Measurements from ENCODE around the gene CDH4.
"Not testable (repeated sequence)": the region's sequence is repeated elsewhere in the genome, so short reads cannot be mapped to it uniquely, and the experiment has no call there.

The CDH4 gene

DNA sequence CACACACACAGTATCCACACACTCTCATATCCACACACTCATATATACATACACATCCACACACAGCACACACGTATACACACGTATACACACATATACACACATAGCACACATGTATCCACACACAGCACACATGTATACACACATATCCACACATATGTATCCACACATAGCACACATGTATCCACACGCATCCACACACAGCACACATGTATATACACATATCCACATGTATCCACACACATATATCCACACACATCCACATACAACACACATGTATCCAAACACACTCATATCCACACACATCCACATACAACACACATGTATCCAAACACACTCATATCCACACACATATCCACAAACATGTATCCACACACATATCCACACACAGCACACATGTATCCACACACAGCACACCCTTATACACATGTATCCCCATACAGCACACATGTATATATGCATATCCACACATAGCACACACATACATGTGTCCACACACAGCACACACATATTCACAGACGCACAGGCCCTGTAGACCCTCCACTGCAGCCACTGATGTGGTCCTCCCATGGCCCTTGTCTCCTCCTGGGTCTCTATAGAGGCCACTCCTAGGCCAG, 172.1 kb downstream of the CDH4 start:
- no peak for DNase-seq
- no peak for TF ChIP-seq POLR2A (IDR thresholded peaks at IDR 0.05; ENCODE audit: low read length)
- TF ChIP-seq GATA1 (IDR thresholded peaks at IDR 0.05; ENCODE audit: low read depth, low read length) = no peak

DNA sequence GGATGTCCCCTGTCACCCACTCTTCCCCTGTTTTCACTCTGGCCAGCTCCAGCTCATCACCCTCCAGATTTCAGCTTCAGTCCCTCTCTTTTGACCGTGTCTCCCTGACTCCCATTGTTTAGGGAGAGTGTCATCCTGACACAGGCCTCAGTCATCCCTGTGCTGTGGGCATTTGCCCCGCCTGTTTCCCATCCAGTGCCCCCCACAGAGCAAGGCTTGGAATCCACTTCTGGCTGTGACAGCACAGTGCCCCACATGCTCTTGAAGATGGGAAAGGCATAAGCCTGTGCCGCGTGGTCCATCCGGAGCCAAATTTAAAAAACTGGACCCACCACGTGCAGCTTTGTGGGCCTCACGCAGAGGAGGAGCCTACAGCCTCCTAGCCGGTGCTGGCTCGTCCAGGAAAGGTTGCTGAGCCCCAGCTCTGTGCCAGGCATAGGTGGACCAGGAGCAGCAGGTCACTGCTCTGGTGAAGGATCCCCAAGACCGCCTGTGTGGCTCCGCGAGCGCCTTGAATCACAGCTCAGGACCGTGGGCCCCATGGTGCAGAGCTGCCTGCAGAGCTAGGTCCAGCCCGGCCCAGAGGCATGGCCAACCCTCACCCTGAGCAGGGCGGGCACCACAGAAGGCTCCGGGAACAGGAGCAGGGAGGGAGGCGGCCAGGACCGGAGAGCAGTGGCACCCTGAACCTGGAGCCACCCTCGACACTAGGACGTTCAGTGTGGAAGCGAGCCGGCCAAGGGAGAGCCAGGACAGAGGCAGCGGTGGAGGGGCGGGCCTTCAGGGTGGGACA, 172.8 kb downstream of the CDH4 start:
- TF ChIP-seq GATA1 (IDR thresholded peaks at IDR 0.05; ENCODE audit: low read depth, low read length) = no peak
- no peak for TF ChIP-seq POLR2A (IDR thresholded peaks at IDR 0.05; ENCODE audit: low read length)
- no peak for DNase-seq

DNA sequence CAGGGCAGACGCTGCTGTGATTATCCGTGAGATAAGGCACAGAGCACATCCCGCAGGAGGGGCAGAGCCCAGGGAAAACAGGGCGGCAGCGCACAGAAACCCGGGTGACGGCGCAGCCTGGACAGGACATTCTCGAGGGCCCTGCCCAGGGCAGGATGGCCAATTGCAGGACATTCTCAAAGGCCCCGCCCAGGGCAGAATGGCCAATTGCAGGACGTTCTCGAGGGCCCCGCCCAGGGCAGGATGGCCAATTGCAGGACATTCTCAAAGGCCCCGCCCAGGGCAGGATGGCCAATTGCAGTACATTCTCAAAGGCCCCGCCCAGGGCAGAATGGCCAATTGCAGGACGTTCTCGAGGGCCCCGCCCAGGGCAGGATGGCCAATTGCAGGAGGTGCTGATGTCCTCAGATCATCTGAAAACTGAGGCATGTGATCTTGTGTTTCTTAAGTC, 173.5 kb downstream of the CDH4 start:
- DNase-seq = not testable (repeated sequence)

DNA sequence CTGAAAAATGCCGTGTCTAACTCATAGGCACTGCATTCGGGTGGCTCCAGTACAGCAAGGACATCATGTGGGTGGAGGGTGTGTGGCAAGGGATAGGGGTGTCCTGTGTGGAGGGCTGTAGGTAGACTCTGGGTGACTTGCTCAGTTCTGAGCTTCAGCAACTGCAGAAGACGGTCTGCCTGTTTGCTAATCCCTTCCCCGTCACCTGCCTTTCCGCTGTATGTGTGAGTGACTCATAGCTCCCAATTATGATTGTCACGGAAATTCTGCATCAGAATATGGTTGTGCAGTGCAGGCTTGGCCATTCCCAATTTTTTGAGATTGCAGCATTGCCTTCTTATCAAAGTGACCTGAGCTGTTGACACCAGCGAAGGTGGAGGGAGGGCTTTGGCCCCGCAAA, 174.3 kb downstream of the CDH4 start:
- DNase-seq = no peak
- TF ChIP-seq GATA1 (IDR thresholded peaks at IDR 0.05; ENCODE audit: low read depth, low read length) (no peak), POLR2A (IDR thresholded peaks at IDR 0.05; ENCODE audit: low read length) (no peak)

DNA sequence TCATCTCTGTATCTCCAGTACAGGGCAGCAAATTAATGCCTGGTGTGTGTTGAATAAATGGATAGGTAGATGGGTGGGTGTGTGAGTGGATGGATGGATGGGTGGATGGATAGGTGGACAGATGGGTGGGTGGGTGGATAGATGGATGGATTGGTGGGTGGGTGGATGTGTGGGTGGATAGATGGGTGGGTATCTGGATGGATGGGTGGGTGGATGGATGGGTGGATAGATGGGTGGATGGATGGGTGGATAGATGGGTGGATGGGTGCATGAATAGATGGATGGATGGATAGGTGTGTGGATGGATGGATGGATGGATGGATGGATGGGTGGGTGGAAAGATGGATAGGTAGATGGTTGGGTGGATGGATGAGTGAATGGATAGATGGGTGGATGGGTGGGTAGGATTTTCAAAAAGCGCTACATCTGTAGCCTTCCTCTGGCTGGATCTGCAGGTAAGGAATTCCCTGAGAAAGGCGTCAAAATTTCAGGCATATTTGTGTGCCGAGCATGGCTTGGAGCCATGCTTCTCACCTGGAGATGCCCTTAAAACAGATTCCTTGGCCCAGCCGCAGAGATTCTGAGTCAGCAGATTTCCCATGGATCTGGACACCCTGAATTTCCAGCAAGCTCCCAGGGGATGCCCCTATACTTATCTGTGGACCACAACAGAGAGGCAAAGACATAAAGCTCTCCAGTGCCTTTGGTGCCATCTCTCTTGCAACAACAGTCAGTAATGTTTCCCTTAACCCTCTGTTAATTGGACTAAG, 177.6 kb downstream of the CDH4 start:
- TF ChIP-seq GATA1 (IDR thresholded peaks at IDR 0.05; ENCODE audit: low read depth, low read length) (no peak), POLR2A (IDR thresholded peaks at IDR 0.05; ENCODE audit: low read length) (no peak)
- DNase-seq = no peak

DNA sequence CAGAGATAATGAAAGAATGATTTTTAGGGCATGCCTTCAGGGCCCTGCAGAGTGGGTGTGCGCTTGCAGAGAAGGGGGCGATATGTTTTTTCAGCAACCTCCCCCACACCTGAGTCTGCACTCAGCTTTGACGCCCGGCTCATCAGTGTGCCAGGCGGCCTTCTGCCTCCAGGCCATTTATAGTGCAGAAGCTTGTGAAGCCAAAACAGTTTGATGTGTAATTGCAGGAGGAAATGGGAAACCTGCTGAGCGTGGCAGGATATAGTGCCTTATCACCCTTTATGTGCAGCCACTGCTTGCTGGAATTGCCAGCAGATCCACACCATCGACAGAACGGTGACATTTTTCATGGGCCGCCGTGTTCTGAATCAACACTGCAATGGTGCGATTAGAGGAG, 178.2 kb downstream of the CDH4 start:
- DNase-seq = no peak
- no peak for TF ChIP-seq POLR2A (IDR thresholded peaks at IDR 0.05; ENCODE audit: low read length)
- TF ChIP-seq GATA1 (IDR thresholded peaks at IDR 0.05; ENCODE audit: low read depth, low read length) = no peak

DNA sequence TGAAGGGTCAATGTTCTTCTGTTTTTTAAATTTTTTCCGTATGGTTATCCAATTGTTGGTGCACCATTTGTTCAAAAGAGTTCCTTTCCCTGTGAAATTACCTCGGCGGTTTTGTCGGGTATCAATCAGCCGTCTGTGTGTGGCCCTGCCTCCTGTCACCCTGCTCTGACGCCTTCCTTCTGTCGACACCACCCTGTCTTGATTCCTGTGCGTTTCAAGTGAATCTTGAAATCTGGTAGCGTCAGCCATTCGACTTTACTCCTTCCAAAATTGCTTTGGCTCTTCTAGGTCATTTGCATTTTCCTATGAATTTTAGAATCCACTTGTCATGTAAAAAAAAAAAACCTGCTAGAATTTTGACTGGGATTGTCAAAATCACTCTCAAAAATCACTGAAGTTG, 181.1 kb downstream of the CDH4 start:
- no peak for DNase-seq
- TF ChIP-seq GATA1 (IDR thresholded peaks at IDR 0.05; ENCODE audit: low read depth, low read length) = no peak

DNA sequence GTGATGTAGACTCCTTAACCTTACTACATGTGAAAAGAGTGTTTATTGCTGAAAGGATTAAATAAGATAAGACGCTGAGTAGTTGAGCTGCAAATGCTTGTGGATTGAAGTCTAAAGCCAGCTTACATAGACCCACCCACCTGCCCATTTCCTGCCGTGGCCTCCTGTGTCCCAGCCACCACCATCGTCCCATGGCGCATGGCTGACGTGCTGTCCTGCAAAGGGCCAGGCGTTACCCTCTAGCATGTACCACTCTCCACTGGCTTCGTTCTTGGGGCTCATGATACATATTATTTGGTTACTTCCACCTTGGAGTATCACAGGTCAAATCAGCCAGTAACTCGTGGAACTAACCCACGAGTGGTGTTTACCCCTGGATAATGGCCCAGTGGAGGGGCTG, 181.8 kb downstream of the CDH4 start:
- no peak for DNase-seq
- TF ChIP-seq POLR2A (IDR thresholded peaks at IDR 0.05; ENCODE audit: low read length) (no peak), GATA1 (IDR thresholded peaks at IDR 0.05; ENCODE audit: low read depth, low read length) (no peak)

DNA sequence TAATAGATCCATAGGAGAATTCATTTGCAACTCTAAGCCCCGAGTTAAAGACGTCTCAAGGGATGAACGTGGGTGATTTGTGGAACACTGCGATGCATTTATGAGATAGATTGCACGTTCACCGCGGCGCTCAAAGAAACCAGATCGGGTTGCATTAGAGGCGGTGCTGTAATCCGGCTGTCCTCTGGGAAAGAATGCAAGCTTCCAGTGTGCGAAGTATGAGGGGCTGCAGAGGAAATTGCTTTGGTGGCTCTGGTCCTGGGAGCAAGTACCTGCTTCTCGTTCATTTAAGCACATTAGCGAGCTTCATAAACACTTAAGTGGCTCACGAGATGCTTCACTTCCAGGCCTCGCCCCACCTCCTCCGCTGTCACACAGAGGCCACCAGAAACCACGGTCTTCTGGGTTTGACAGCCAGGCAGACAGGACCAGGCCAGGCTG, 182.3 kb downstream of the CDH4 start:
- TF ChIP-seq GATA1 (IDR thresholded peaks at IDR 0.05; ENCODE audit: low read depth, low read length) (no peak), POLR2A (IDR thresholded peaks at IDR 0.05; ENCODE audit: low read length) (no peak)
- no peak for DNase-seq

DNA sequence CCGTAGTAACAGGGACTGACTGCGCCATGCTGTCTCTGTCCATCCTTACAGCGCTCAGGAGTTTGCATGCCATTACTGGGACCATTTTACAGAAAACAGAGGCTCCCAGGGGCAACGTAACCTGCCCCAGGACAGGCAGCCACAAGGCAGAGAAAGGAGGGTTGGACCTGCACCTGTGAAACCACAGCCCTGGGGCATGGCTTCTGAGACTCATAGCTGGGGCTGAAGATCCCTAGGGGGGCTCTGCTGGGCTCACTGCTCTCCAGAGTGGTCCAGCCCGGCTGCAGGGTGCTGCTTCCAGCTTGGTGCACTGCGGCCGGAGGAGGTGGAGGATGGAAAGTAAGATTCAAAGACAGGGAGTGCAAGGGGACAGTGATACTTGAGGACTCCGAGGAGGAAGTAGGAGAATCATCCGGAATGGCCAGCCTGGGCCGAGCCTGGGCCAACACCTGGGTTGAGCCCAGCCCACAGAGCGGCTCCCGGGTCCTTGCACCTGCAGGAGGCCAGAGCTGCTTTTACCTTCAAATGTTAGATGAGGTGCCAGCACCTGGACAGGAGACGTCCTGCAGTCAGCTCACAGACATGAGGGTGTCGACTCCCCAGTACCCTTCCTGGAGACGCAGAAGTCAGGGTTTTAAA, 183.2 kb downstream of the CDH4 start:
- TF ChIP-seq POLR2A (IDR thresholded peaks at IDR 0.05; ENCODE audit: low read length) (no peak), GATA1 (IDR thresholded peaks at IDR 0.05; ENCODE audit: low read depth, low read length) (no peak)
- no peak for DNase-seq

DNA sequence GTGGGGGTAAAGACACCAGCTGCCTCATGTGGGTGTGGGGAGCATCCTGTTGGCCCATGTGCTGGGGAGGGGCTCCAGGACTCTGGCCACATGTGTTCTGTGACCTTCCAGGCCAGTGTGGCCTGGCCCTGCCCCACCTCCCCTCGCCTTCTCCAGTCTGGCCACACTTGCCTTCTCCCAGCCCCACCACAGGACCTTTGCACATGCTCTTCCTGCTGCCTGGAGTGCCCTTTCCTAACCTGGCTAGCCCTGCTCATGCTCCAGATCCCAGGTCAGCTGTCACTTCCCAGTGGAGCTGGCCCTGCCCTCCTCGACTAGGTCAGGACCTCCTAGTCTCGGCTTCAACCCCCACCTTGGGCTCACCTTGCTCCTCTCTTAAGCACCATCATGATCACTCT, 183.8 kb downstream of the CDH4 start:
- TF ChIP-seq GATA1 (IDR thresholded peaks at IDR 0.05; ENCODE audit: low read depth, low read length) = no peak
- TF ChIP-seq POLR2A (IDR thresholded peaks at IDR 0.05; ENCODE audit: low read length) = no peak
- no peak for DNase-seq

DNA sequence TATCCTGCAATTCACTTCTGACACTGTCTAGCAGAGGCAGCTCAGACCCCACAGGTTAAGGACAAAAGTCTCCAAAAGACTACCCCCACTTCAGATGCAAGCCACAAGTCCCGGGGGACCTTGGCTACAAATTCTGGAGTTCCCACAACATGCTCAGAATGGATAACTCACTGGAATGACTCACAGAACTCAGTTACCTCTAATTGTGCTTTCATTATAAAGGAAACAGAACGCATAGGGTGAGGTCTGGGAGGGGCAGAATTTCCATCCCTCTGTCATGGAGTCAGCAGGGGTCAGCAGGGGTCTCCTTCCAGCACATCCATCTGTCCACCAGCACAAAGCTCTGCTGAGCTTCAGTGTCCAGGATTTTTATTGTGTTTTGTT, 184.2 kb downstream of the CDH4 start:
- TF ChIP-seq GATA1 (IDR thresholded peaks at IDR 0.05; ENCODE audit: low read depth, low read length) (no peak), POLR2A (IDR thresholded peaks at IDR 0.05; ENCODE audit: low read length) (no peak)
- no peak for DNase-seq

DNA sequence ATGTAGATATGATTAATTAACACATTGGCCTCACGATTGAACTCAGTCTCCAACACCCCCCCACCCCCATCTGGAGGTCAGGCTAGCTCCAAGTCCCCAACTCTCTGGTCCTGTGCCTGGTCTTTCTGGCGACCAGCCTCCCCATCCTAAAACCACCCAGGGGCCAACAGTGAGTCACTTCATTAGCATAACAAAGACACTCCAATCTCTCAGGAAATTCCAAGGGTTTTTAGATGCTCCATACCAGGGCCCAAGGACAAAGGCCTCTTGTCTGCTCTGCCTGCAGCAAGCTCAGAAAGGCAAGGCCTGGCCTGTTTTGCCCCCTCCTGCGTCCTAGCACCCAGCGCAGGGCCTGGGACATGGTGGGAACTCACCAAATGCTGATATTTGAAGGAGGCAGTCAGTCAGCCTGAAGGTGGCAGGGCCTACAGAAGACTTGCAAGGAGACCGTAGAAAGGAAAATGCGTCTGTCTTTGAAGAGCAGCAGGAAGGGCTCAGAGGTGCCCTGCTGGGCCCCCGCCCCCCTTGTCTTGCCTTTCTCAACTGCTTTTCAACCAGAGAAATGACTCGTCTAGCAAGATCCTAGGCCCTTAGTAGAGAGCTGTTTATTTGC, 184.7 kb downstream of the CDH4 start:
- no peak for DNase-seq
- no peak for TF ChIP-seq GATA1 (IDR thresholded peaks at IDR 0.05; ENCODE audit: low read depth, low read length)
- TF ChIP-seq POLR2A (IDR thresholded peaks at IDR 0.05; ENCODE audit: low read length) = no peak
